Epidermal melanocyte (primary cell): ENCODE results near the gene DOCK4.

Experiments used
- DNase-seq: peaks from one replicate; pipeline ENCODE4 v3.0.0; 2011; ENCODE audit warnings: low spot score; ENCODE audit not compliant: insufficient read length

The DOCK4 gene

DNA sequence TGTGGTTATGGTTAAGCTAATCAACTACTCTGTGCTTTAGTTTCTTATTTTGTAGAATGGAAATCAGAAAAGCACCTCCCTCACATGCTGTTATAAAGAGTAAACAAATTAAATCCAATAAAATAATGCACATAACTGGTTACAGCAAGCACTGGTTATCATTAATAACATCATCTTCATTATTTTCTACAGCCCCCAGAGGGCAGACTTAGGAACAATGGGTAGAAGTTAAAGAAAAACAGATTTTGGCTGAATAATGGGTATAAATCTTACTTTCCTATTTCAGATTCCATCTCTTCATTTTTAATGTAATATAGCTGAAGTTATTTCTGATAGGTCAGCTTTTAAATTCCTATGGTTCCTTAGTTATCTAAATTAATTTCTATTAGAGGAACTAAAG is 126.5 kb downstream of the DOCK4 start:
- DNase-seq = no peak

DNA sequence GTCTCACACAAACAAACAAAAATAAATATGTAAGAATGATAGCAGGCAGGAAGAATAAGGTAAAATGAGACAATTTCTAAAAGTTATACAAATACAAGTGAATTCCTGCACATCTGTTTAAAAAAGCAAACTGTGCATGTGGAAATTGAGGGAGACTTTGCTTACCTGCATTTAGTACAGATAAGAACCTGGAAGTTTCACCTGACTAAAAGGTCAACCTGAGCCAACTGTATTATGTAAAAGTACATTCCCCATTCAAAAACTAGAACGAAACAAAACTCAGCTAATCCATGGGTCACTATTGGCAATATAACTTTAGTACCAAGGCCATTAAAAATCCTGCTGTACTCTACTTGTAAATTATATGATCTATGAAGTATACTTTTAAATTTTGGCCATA is 127.1 kb downstream of the DOCK4 start:
- no peak for DNase-seq

DNA sequence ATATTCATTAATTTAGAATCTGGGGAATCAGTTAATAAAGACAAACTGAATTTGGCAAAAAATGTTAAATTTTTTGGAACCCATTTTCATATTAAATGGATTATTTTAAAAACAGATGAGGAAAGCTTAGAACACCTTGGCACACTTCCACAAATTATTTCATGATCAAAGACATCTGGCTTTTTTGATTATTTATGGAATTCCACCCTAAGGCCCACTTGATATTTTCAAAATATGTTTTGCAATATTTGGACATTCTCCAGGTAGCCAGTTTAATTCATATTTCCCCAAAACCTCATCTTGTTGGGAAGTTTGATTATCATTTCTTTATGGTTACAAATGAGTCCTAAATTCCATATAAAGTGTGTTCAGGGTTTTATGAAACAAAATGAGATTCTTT is 129.9 kb downstream of the DOCK4 start:
- DNase-seq = no peak

DNA sequence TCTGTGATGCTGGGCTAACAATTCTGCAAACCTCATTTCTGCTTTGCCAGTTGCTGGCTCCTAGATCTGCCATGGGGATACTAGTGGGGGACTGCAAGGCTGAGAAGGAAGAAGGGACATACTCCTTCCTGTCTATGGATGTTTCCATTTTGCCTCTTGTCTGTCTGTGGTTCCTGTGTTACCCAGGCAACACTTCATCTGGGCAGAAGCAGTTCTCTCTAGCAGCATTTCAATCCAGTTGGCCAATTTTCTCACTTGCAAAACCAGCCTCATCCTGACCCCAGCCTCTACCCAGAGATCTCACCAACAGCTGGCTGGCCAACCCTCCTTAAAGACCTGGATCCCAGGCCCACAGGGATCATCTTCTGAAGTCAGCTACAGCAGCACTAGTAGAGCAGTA is 131.7 kb downstream of the DOCK4 start:
- DNase-seq = no peak

DNA sequence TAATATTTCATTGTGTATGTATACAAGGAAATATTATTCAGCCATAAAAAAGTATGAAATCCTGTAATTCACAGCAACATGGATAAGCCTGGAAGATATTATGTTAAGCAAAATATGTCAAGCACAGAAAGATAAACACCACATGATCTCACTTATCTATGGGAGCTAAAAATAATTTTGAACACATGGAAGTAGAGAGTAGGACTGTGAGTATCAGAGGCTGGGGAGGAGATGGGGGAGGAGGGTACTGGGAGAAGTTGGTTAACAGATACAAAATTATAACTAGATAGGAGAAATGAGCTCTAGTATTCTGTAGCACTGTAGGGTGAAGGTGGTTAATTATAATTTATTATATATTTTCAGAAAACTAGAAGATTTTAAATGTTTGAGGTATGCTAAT is 132.7 kb downstream of the DOCK4 start:
- DNase-seq = no peak

DNA sequence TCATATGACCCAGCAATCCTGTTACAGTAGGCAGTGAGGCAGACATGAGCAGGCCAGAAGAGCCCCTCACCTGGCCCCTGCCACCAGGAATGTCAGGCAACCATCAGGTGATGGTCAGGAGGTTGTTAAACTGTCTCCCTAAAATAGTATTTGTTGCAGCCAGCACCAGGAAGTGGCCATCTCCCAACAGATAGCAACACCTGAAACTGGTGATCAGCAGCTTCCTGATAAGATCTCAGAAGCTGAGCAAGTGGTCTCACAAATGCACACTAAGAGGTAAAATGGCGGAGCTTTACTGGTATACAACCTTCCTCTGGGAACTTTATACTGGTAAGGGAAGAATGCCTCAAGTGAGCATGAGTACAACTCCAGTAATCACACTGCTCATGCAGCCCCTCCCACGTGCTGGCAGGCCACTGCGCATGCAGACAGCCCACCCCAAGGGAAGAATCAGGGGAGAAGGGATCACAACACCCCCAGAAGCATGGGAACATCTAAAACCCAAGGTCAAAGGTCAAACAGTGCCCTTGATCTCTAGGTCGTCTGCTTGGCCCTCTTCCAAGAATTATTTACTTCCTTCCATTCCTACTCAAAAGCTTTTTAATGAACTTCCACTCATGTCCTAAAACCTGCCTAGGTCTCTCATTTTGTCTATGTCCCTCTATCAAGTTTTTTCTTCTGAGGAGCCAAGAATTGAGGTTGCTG is 133.5 kb downstream of the DOCK4 start:
- no peak for DNase-seq

DNA sequence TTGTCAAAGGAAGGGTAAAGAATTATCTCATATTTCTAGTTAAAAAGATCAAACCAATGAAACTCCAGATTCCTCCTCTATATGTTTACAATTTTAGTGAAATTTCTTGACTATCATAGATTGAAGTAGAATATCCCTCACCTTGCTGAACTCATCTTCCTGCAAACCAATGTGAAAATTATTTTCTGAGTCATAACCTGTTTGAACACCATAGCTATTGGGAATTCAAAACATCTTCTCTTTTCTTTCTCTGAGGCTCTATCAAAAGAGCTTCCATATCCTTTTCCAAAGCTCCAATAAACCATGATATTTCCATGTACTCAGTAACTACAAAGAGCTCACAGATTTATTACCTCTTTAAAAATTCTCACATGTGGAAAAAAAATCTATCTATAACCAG is 134.3 kb downstream of the DOCK4 start:
- DNase-seq = no peak

DNA sequence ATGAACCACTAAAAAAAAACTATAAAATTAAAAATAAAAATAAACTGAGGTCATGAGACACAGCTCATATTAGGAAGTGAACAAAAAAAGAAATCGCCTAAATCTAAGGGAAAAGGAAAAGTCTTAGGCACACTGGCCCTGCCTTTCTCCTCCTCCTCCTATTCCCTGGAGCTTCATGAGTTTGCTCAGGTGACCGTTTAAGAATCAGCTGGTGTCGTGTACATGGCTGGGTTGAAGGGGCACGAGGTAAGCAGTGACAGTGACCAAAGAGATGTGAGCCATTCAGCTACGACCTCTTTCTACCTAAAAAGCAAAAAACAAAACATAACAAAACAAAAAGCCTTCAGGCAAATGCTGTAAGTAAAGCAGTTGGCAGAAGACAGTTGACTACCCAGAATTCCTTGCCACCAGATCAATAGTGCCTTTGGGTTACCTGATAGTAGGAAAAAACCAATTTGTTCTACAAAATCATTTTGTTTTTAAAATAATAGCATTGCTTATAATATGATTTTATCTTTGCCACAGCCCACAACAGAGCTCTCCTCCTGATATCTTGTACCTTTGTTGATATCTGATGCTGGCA is 135.4 kb downstream of the DOCK4 start:
- DNase-seq = no peak

DNA sequence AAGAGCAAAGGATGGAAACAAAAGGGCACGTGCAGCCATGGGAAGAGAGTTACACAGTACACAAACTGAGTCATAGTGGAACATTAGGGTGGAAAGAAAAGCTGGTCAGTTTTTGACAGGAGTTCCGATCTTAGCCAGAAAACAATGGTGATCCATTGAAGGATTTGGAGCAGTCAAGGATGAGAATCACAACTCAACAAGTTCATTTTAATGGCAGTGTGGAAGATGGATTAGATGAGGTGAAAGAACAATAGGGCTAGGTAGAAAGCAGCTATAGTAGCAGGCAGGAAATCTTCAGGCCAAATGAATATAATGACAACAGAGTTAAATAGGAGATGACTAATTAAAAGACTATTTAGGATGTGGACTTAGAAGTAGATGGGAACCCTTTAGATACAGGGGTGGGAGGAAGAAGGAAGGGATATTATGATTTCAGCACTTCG is 136.3 kb downstream of the DOCK4 start:
- DNase-seq = no peak

DNA sequence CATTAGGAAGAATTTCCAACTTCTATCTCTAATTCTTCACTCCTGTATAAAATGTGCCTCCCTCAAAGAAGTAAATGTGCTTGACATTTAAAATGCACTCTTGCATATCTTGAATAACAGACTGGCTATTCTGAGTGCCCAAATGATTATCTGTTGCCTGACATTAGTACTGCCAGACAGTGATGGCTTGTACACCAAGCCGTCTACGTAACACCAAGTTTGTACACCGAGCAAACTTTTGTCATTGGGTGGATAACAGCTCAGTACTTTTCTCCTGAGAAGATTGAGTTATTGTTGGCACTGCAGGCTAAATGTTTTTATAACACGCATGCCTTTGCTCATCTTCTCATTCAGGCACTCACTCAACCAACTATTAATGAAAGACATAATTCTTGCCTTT is 137.2 kb downstream of the DOCK4 start:
- DNase-seq = no peak

DNA sequence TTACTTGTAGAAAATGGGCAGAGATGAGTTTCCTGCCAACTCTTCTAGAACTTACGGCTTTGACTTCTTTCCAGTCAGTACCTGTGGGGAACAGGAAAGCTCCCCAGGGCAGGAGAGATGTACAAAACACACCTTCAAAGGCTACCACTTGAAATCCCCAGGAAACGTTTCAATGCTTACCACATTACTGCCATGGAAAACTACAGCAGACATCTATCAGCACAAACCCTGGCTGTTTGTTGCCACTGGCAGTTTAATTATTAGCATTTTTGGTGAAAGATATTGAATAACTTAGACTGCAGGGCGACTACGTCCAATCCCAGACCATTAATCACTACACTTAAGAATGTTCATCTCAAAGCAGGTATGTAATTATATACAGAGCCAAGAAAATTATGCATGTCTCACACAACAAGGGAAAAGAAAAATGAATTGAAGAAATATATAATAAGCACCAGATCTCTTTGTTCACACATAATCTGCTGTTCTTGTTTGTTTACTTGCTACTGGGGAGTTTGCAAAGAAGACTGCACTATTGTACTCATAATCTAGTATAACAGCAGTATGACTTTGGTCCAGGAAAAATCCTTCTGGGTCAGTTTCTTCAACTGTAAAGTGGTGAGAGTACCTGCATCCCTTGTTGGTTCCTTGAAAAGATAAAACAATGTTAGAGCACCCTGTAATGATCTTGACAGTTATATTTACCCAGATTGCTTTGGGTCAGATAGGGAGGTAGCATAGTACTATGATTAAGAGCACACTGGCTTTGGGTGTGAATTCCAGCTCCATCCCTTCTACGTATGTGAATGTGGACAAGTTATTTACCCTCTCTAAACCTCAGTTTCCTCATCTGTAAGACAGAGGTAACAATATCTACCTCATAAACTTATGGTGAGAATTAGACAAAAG is 138.3 kb downstream of the DOCK4 start:
- DNase-seq = no peak

DNA sequence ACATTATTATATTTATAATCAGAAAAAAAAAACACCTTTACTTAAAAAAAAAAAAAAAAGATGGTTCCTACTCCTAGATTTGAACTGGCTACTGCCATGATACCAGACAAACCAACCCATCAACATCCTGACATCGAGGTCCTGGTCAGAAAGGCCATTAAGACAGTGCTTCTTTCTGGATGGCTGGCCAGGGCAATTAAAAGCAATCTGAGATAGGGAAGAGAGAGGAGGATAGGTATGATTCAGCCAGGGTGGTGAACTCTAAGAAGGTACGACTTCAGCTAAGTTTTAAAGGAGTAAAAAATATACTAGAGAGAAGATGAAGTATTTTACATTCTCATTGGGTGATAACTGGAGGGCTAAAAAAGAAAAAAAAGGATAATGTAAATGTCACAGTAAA is 139.0 kb downstream of the DOCK4 start:
- DNase-seq = no peak

DNA sequence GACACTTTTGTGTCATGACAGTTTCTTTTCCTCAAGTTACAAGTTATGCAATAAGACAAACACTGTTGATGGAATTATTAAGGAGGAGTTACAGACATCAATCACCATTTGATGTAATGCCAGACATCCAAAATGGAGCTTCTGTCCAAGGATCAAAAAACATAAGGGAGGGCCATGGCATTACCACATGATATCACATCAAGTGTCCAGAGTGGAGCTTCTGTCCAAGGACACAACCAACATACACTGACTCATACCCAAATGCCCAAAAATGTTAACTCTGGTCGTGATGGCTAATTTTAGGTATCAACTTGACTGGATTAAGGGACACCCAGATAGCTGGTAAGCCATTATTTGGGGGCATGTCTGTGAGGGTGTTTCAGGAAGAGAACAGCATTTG is 140.4 kb downstream of the DOCK4 start:
- DNase-seq = no peak

DNA sequence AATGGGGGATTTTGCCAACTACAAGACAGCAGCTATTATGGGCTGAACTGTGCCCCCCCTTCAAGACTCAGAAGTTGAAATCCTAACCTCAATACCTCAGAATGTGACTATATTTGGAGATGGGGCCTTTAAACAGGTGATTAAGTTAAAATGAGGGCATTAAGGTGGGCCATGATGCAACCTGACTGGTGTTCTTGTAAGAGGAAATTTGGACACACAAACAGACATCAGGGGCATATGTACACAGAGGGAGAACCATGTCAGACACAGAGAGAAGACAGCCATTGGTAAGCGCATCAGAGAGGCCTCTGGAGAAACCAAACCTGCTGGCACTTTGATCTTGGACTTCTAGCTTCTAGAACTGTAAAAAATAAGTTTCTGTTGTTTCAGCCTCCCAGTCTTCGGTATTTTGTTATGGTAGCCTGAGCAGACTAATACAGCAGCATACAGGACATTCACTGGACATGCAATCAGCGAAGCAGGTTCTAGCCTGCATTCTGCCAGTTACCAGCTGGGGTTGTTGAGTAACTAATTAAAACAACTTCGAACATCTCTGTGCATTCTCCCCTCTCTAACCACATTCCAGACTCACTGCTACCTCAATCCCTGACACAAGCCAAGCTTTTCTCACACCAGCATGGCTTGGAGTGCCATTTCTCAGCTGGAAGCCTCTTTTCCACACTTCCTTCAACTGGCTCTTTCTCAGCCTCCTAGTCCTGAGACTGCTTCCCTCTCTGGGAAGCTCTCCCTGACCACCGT is 141.4 kb downstream of the DOCK4 start:
- no peak for DNase-seq

DNA sequence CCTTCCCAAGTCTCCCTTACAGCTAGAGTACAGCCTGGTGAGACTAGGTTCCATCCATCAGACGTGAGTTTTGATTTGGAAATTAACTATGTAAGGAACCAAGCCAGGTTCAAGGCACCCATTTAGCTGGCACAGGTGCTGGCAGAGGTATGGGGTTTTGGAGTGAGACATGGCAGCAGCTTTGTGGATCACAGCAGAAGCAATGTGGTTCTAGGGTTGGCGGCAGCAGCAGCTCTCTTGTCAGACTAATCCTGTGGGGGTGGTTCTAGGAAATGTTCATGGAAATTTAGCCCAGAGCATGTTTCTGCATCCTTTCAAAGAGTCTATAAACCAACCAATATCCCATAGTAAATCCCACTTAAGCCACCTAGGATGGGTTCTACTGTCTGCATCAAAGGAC is 142.2 kb downstream of the DOCK4 start:
- DNase-seq = no peak

DNA sequence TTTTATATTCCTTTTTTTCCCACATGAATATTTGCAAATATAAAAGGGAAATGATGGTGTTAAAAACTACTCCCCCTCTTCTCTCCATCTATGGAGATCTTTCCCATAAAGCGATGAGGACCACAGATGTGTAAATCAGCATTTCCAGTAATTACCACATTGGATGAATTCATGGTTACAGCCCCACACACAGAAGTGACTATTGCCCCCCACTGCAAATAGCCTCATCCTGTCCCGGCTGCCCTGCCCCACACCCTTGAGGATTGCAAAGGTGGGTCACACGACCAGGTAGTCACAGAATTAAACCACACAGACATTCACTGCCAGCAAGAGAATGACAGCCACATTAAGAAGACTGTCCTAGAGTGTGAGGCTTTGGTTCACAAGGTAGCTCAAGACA is 145.1 kb downstream of the DOCK4 start:
- DNase-seq = no peak

DNA sequence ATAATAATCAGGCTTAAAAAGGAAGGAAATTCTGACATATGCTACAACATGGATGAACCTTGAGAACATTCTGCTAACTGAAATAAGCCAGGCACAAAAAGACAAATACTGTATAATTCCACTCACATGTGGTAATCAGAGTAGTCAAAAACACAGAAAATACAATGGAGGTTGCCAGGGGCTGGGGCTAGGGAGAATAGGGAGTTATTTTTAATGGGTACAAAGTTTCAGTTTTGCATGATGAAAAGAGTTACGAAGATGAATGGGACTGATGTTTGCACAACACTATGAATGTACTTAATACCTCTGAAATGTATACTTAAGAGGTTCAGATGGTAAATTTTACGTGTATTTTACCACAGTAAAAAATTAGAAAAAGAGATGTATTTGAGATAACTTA is 145.6 kb downstream of the DOCK4 start:
- DNase-seq = no peak

DNA sequence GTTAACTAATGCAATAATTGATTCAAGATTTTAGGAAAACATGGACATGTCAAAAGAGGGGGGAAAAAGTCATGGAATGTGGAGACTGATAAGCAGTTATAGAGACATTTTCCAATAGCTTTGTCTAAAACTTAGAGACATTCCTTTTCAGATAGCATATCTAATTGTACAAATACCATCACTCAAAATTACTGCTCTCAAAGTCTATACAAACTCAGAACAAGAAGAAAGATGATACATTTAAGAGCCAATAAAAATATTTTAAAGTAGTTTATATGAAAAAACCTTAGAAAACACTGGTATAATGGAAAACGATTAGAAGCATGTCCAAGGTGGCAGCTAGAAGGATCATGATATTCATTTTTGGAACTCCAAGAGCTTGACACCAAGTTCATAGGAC is 146.5 kb downstream of the DOCK4 start:
- DNase-seq = no peak

DNA sequence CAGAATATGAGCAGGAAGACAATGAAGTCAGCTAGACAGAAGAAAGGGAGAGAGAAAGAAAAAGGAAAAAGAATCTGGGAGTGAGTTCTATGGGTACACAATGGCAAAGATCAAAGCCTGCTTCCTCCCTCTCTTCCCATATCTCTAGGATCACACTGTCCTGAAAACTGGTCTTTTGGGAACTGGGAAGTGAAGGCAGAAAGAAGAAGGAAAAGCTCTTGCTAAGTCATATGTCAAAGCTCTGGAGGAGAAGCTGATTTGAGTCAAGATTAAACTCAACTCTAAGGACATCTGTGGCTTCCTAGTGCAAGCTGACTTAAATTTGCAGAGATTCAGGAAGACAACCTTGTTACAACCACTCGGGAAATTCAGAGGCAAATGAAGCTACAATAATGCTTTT is 147.5 kb downstream of the DOCK4 start:
- no peak for DNase-seq

DNA sequence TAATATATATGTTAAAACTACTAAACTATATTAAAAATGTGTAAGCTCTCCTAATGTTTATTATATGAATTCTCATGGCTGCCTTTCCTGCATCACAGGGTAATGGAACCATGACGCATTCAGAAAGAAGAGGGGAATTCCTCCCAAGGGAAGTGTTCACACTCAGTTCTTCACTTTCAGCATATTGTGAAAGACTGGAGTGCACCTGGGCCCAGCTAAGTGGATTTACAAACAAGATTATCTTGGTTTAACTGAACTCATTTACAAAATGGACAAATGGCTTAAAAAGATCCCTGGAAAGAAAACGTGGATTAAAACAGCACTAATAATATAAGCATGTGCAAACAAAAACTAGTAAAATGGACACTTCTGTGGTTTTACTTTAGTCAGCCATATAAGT is 149.8 kb downstream of the DOCK4 start:
- no peak for DNase-seq

DNA sequence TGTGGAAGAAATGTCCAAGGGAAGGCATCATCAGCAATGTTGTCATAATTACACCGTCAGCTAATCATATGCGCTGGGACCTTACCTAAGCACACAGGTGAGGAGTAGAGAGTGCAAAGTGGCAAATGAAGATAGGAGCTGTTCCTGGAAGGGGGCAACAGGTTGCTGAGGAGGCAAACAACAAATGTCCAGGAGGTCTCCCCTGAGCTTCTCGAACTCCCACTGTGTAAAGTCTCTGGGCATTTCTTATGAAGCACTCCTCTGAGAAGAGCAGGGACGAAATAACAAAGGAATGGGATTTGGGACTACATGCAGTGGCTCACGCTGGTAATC is 152.5 kb downstream of the DOCK4 start:
- DNase-seq = no peak
